Right ventricle myocardium inferior (tissue), 1 donor: ENCODE measurements around the gene GPR32. TPM values are rescaled to one million over a fixed set of nuclear protein-coding genes. Genes with fewer than 3 reads are reported as not detected.
"Not testable (repeated sequence)": the region's sequence is repeated elsewhere in the genome, so short reads cannot be mapped to it uniquely, and the experiment has no call there.

ENCODE experiments used
- ATAC-seq: fragments of 200-7000 bp; cut with Tn5 transposase; one replicate; pipeline ENCODE4 v1.9.1; 2020; ENCODE audit warnings: mild to moderate bottlenecking, moderate library complexity
- DNase-seq: peaks from one replicate; pipeline ENCODE4 v3.0.0; 2021; ENCODE audit errors: missing footprints
- intact Hi-C: fragments of 100-400 bp; cut with DNase I; formaldehyde crosslinking; loops from one replicate; pipeline ENCODE4 v1.11.0; 2022
- total RNA-seq: library from RNA; stranded (reverse); fragmentation: NEBNext Ultra II Directional; extraction: Animal tissue kit (Norgen Biotek cat#: 25700); gene quantifications from one replicate; pipeline ENCODE4 v1.2.1, GENCODE V29; 2021
- donor health status: DM: no; HTN: yes; CAD: no; lungs with severe emphysema.

The GPR32 gene
- total RNA-seq, 1 donor from 2014 or later: not detected

- ATAC-seq: no peak
- intact Hi-C loops: no loop called here
- no peak for DNase-seq
Observed at GRCh38 chr19:50794876-50795663, 24.8 kb downstream of the GPR32 start.

- ATAC-seq: no peak
- intact Hi-C loops: no loop called here
Observed at GRCh38 chr19:50795664-50796073, 25.4 kb downstream of the GPR32 start.

GRCh38 chr19:50796128-50796633, 25.9 kb downstream of the GPR32 start:
- intact Hi-C loops: no loop called here
- ATAC-seq (no peak), DNase-seq (no peak)

More at GRCh38 chr19:50795664-50796073, 25.4 kb downstream of the GPR32 start:
- DNase-seq: no peak

GRCh38 chr19:50796634-50797428, 26.6 kb downstream of the GPR32 start:
- DNase-seq: no peak
- intact Hi-C loops: no loop called here
- ATAC-seq: no peak

- ATAC-seq: no peak
- no peak for DNase-seq
- intact Hi-C loops: no loop called here
Observed at GRCh38 chr19:50797429-50797780, 27.1 kb downstream of the GPR32 start.

GRCh38 chr19:50797781-50798658, 27.8 kb downstream of the GPR32 start:
- ATAC-seq (no peak), DNase-seq (no peak)
- intact Hi-C loops: no loop called here

- intact Hi-C loops: no loop called here
- DNase-seq: no peak
- no peak for ATAC-seq
Observed at GRCh38 chr19:50798659-50799546, 28.6 kb downstream of the GPR32 start.

- DNase-seq (no peak), ATAC-seq (no peak)
- intact Hi-C loops: no loop called here
Observed at GRCh38 chr19:50799547-50799851, 29.2 kb downstream of the GPR32 start.

- DNase-seq (no peak), ATAC-seq (no peak)
- intact Hi-C loops: loop anchor here (5.0 kb wide), 1 partner anchor 419 kb away; the partner anchor contains the start of gene POLD1
Observed at GRCh38 chr19:50801107-50801506, 30.8 kb downstream of the GPR32 start.

GRCh38 chr19:50803633-50804419, 33.6 kb downstream of the GPR32 start:
- no peak for ATAC-seq
- intact Hi-C loops: loop anchor here (5.0 kb wide), 1 partner anchor 422 kb away; the partner anchor contains the start of gene POLD1

GRCh38 chr19:50804420-50805272, 34.4 kb downstream of the GPR32 start:
- intact Hi-C loops: loop anchor here (5.0 kb wide), 1 partner anchor 422 kb away; the partner anchor contains the start of gene POLD1
- peak; percentile 99 for DNase-seq
- peak; percentile 99 for ATAC-seq

More at GRCh38 chr19:50803633-50804419, 33.6 kb downstream of the GPR32 start:
- DNase-seq: no peak

GRCh38 chr19:50808856-50809255, 38.6 kb downstream of the GPR32 start:
- DNase-seq (no peak), ATAC-seq (no peak)
- intact Hi-C loops: no loop called here

- DNase-seq, intact Hi-C loops, ATAC-seq: not testable (repeated sequence)
Observed at GRCh38 chr19:50811622-50812238, 41.5 kb downstream of the GPR32 start.

GRCh38 chr19:50812474-50812873, 42.2 kb downstream of the GPR32 start:
- DNase-seq: no peak
- intact Hi-C loops: no loop called here
- ATAC-seq: no peak

- ATAC-seq (no peak), DNase-seq (no peak)
- intact Hi-C loops: no loop called here
Observed at GRCh38 chr19:50814883-50815282, 44.6 kb downstream of the GPR32 start.

- intact Hi-C loops: no loop called here
- ATAC-seq (no peak), DNase-seq (no peak)
Observed at GRCh38 chr19:50815439-50815838, 45.2 kb downstream of the GPR32 start.
